Measurements from ENCODE around the gene ZNF770.

Gene ZNF770

GRCh38 chr15:34988027-34988902, at the start of gene ZNF770:
Gene ZNF770, minus strand, starts transcription at chr15:34988287. Its CDS starts 4,853 bp downstream, at chr15:34983434.
- DNase-seq (ENCODE audit: low spot score in 2 of 2) (peak; percentile 91 to 96), ATAC-seq (peak; percentile 92)
- H3K9me3 Mint-ChIP-seq = no peaks in the 10 kb centered on the region
- H3K27ac Mint-ChIP-seq = peak within 1 kb of the TSS; percentile 99
- peaks cover 26% of the 10 kb centered on the region for H3K4me1 Mint-ChIP-seq
- H3K4me3 Mint-ChIP-seq = peak within 1 kb of the TSS; percentile 95
- H3K36me3 Mint-ChIP-seq = peaks cover 51% of the 10 kb centered on the region

- Mint-ChIP-seq H3K36me3 (no peaks in the 10 kb centered on the region), H3K4me1 (no peaks in the 10 kb centered on the region), H3K27ac (no peak overlapping the region), H3K4me3 (no peak overlapping the region), H3K9me3 (no peaks in the 10 kb centered on the region)
- no peak for DNase-seq (ENCODE audit: low spot score in 2 of 2)
- ATAC-seq = no peak
Observed at GRCh38 chr15:35028235-35028984, 40.3 kb upstream of the ZNF770 start.

DNA sequence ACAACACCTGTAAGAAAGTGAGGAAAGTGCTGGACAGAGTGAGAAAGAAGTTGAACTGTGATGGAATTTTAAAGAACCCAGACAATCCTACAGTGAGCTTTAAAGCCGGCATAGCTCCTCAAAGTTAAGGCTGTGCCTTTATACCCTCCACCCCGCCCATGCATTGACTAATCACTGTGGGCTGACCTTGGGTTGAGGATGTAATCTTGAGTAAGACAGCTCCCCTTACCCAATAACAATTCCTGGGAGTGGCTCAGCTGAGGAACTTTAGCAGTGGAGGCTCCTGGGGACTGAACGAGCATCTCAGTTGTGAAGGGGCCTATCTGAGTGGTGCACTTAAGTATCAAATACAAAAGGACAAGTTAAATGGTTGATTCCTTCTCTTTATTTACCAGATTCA, 35.7 kb upstream of the ZNF770 start:
- H3K4me1 Mint-ChIP-seq = peaks cover 5% of the 10 kb centered on the region
- no peak for ATAC-seq
- no peak for DNase-seq (ENCODE audit: low spot score in 2 of 2)

GRCh38 chr15:35020974-35021373, 32.9 kb upstream of the ZNF770 start:
- no peak for DNase-seq (ENCODE audit: low spot score in 2 of 2)
- H3K4me3 Mint-ChIP-seq = no peak overlapping the region
- ATAC-seq = no peak
- H3K27ac Mint-ChIP-seq = no peak overlapping the region
- H3K4me1 Mint-ChIP-seq = peaks cover 5% of the 10 kb centered on the region
- no peaks in the 10 kb centered on the region for H3K9me3 Mint-ChIP-seq
- no peaks in the 10 kb centered on the region for H3K36me3 Mint-ChIP-seq

More for the DNA sequence above, 35.7 kb upstream of the ZNF770 start:
- no peaks in the 10 kb centered on the region for H3K36me3 Mint-ChIP-seq
- no peaks in the 10 kb centered on the region for H3K9me3 Mint-ChIP-seq
- no peak overlapping the region for H3K4me3 Mint-ChIP-seq
- no peak overlapping the region for H3K27ac Mint-ChIP-seq

DNA sequence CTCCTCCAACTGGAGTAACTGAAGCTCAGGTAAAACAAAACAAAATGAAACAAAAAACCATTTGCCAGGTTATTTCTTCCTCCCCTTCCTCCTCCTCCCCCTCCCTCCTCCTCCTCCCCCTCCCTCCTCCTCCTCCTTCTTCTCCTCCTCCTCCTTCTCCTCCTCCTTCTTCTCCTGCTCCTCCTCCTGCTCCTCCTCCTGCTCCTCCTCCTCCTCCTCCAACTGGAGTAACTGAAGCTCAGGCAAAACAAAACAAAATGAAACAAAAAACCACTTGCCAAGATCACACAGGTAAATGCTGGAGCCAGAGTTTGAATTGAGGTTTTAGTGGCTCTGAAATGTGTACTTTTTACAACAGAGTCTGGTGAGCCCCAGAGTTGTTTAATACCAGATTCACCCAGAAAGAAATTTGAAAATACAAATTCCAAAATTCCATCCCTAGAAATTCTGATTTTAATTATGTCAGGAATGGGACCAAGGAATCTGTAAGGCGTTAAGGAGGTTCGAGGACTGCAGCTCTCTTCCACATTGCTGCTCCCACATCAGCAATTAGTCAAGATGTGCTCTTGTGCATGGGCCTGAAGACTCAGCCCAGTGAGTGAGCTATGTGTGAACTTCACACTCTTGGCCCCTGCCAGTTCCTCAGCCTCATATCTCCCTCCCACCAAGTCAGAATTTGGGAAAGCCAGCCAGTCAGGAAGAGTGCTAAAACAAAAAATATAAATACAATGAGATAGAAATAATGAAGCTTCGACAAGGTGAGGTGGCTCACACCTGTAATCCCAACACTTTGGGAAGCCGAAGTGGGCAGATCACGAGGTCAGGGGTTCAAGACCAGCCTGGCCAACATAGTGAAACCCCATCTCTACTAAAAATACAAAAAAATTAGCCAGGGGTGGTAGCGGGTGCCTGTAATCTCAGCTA, 31.6 kb upstream of the ZNF770 start:
- DNase-seq (ENCODE audit: low spot score in 2 of 2) = no peak
- Mint-ChIP-seq H3K9me3 (no peaks in the 10 kb centered on the region), H3K36me3 (no peaks in the 10 kb centered on the region)

DNA sequence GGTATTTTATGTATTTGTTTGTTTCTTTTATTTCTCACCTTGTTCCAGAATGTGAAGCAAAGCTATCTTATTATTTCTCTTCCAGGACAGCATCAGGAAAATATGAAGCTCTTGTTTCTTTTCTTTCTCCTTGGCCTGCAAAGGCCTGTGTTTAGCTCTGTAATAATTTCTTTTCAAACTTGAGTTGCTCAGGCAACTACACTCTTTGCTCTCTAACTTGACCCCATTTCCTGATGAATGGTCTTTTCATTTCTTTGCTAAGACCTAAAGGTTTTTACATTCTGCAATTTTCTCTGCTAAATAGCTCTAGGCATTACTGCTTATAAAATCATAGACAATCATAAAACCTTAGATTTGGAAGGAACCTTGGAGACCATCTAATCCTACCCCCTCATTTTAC, 26.2 kb upstream of the ZNF770 start:
- H3K9me3 Mint-ChIP-seq = no peaks in the 10 kb centered on the region
- DNase-seq (ENCODE audit: low spot score in 2 of 2) (no peak), ATAC-seq (no peak)
- no peaks in the 10 kb centered on the region for H3K4me1 Mint-ChIP-seq
- H3K36me3 Mint-ChIP-seq = no peaks in the 10 kb centered on the region
- H3K27ac Mint-ChIP-seq = no peak overlapping the region
- H3K4me3 Mint-ChIP-seq = no peak overlapping the region

More for the DNA sequence above, 31.6 kb upstream of the ZNF770 start:
- no peak overlapping the region for H3K27ac Mint-ChIP-seq
- ATAC-seq = no peak
- peak overlapping the region; percentile 22 for H3K4me3 Mint-ChIP-seq
- peaks cover 5% of the 10 kb centered on the region for H3K4me1 Mint-ChIP-seq

GRCh38 chr15:35013370-35013769, 25.3 kb upstream of the ZNF770 start:
- Mint-ChIP-seq H3K36me3 (no peaks in the 10 kb centered on the region), H3K27ac (no peak overlapping the region), H3K4me1 (no peaks in the 10 kb centered on the region), H3K4me3 (no peak overlapping the region), H3K9me3 (no peaks in the 10 kb centered on the region)
- no peak for DNase-seq (ENCODE audit: low spot score in 2 of 2)
- no peak for ATAC-seq

DNA sequence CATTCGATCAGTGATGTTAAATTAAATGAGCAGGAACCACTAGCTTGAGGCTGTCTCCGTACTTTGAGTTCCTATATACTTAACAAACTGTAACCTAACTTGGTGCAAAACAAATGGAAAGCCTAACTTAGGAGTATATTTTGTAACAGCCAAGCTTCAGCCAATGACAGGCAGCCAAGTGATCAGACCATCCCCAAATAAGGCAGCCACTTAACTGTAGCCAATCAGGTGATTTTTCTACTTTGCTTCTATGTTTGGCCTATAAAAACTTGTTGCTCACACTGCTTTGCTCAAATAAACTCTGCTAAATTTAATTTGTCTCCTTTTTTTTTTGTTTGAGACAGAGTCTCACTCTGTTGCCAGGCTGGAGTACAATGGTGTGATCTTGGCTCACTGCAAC, 19.3 kb upstream of the ZNF770 start:
- H3K36me3 Mint-ChIP-seq = no peaks in the 10 kb centered on the region
- no peaks in the 10 kb centered on the region for H3K9me3 Mint-ChIP-seq
- no peak overlapping the region for H3K4me3 Mint-ChIP-seq
- no peak for ATAC-seq
- DNase-seq (ENCODE audit: low spot score in 2 of 2) = no peak
- H3K4me1 Mint-ChIP-seq = no peaks in the 10 kb centered on the region
- no peak overlapping the region for H3K27ac Mint-ChIP-seq

DNA sequence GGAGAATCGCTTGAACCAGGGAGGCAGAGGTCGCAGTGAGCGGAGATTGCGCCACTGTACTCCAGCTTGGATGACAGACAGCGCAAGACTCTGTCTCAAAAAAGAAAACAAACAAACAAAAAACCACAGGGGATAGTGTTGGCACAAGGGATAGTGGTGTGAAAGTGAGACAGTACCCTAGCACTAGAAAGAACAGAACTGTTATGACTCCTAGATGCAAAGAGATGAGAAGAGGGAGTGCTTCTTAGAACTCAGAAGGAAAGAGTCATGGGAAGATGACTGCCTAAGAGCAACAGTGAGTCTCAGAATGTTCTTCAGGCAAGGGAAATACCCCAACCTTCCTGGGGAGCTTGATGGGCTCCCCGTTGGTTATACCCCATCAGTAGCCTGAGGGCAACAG, 17.8 kb upstream of the ZNF770 start:
- no peaks in the 10 kb centered on the region for H3K36me3 Mint-ChIP-seq
- ATAC-seq (peak; percentile 26), DNase-seq (ENCODE audit: low spot score in 2 of 2) (no peak)
- H3K9me3 Mint-ChIP-seq = no peaks in the 10 kb centered on the region
- no peaks in the 10 kb centered on the region for H3K4me1 Mint-ChIP-seq
- no peak overlapping the region for H3K4me3 Mint-ChIP-seq
- H3K27ac Mint-ChIP-seq = no peak overlapping the region

DNA sequence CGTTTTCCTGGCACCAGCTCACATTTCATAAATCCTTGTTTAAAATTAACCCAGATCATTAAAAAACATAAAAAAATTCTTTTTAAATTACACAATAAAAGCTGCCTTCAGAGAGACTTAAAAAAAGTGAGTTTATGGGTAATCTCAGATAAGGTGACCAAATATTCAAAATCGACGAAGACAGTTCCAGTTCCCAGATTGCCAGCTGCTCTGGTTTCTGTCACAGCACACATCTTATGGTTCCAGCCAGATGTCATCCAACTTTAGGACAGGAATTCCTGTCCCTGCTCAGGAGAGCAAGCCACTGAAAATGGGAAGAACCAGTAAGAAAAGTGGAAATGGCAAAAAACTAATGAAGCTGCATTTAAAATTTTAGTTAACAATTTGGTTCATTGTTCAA, 15.8 kb upstream of the ZNF770 start:
- no peaks in the 10 kb centered on the region for H3K36me3 Mint-ChIP-seq
- H3K9me3 Mint-ChIP-seq = no peaks in the 10 kb centered on the region
- no peaks in the 10 kb centered on the region for H3K4me1 Mint-ChIP-seq
- DNase-seq (ENCODE audit: low spot score in 2 of 2) (no peak), ATAC-seq (no peak)
- H3K4me3 Mint-ChIP-seq = no peak overlapping the region
- H3K27ac Mint-ChIP-seq = no peak overlapping the region

- Mint-ChIP-seq H3K4me1 (no peaks in the 10 kb centered on the region), H3K4me3 (no peak overlapping the region), H3K9me3 (no peaks in the 10 kb centered on the region), H3K27ac (no peak overlapping the region), H3K36me3 (no peaks in the 10 kb centered on the region)
- DNase-seq (ENCODE audit: low spot score in 2 of 2) = no peak
- no peak for ATAC-seq
Observed at GRCh38 chr15:35000511-35000910, 12.4 kb upstream of the ZNF770 start.

- Mint-ChIP-seq H3K36me3 (no peaks in the 10 kb centered on the region), H3K4me3 (no peak overlapping the region), H3K27ac (no peak overlapping the region), H3K9me3 (no peaks in the 10 kb centered on the region), H3K4me1 (no peaks in the 10 kb centered on the region)
- ATAC-seq (no peak), DNase-seq (ENCODE audit: low spot score in 2 of 2) (no peak)
Observed at GRCh38 chr15:34999906-35000305, 11.8 kb upstream of the ZNF770 start.

DNA sequence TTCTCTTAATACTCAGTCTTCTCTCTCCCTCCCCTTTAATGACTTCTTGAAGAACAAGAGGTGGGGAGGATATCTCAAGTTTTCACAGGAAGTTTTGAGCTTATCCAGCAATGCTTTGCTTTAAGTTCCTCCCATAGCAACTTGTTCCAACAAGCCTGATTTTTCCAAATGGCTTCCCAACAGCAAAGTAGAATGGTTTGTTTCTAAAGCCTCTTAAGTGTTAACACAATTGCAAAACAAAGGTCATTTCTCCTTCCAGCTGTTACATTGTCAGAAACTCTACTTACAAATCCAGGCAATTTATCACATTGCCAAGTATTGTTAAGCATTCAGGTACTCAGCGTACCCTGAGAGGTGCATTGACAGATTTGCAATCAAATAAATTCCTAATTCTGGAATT, 6.8 kb upstream of the ZNF770 start:
- H3K9me3 Mint-ChIP-seq = no peaks in the 10 kb centered on the region
- DNase-seq (ENCODE audit: low spot score in 2 of 2) (no peak), ATAC-seq (no peak)
- H3K4me3 Mint-ChIP-seq = no peak overlapping the region
- no peaks in the 10 kb centered on the region for H3K36me3 Mint-ChIP-seq
- peaks cover 19% of the 10 kb centered on the region for H3K4me1 Mint-ChIP-seq
- no peak overlapping the region for H3K27ac Mint-ChIP-seq

DNA sequence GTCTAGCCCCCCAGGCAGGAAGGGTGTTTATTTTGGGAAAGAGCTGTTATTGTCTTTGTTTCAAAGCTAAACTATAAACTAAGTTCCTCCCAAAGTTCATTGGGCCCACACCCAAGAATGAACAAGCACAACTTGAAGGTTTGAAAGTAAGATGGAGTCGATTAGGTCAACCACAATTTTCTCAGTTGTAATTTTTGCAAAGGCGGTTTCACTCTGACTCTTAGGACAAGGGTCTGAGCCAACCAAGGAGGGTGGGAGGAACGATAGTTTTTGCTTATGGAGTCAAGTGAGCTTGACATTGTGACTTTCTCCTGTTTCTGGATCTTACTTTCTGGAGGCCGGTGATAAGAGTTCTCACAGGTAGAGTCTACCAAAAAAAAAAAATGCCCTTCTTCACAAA, 5.8 kb upstream of the ZNF770 start:
- Mint-ChIP-seq H3K36me3 (no peaks in the 10 kb centered on the region), H3K4me3 (peak overlapping the region; percentile 62), H3K4me1 (peaks cover 19% of the 10 kb centered on the region), H3K27ac (peak overlapping the region; percentile 91), H3K9me3 (no peaks in the 10 kb centered on the region)
- DNase-seq (ENCODE audit: low spot score in 2 of 2) = peak; percentile 8 to 63
- ATAC-seq = peak; percentile 96

DNA sequence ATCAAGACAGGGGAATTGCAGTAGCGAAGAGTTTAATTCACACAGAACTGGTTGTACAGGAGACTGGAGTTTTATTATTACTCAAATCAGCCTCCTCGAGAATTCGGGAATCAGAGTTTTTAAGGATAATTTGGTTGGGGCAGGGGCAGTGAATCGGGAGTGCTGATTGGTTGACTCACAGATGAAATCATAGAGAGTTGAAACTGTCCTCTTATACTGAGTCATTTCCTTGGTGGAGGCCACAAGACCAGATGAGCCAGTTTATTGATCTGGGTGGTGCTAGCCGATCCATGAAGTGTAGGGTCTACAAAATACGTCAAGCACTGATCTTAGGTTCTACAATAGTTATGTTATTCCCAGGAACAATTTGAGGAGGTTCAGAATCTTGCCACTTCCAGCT, 5.3 kb upstream of the ZNF770 start:
- Mint-ChIP-seq H3K4me1 (peaks cover 19% of the 10 kb centered on the region), H3K27ac (peak overlapping the region; percentile 91), H3K4me3 (peak overlapping the region; percentile 62), H3K9me3 (no peaks in the 10 kb centered on the region), H3K36me3 (peaks cover 4% of the 10 kb centered on the region)
- ATAC-seq = peak; percentile 86
- peak in 1 of 2 donors; percentile 61 for DNase-seq (ENCODE audit: low spot score in 2 of 2)

Measured in stimulated activated effector memory CD8-positive, alpha-beta T cell treated with anti-CD3 and anti-CD28 coated beads, Interleukin-12 subunit alpha, Interleukin-12 subunit beta, amount 100 ng/mL, for 72 hours (primary cell).